DND-41 (cell line): ENCODE data around the gene ZNF735.

ENCODE experiments used
- ATAC-seq: fragments of 200-7000 bp; cut with Tn5 transposase; 3 replicates; pipeline ENCODE4 v1.9.1; 2021; ENCODE audit warnings: low read depth; ENCODE audit not compliant: insufficient read depth
- DNase-seq: peaks from one replicate; pipeline ENCODE4 v3.0.0-alpha.2; 2020
- H2AFZ ChIP-seq: 2 replicates; pipeline ENCODE4 v1.6.0; 2012; ENCODE audit warnings: low read depth, low read length
- H3K27ac ChIP-seq: 2 replicates; pipeline ENCODE4 v1.5.1; 2012; ENCODE audit warnings: low read length, inconsistent platforms
- H3K27me3 ChIP-seq: fragments of 200-600 bp; sonication (generic); 2 replicates; pipeline ENCODE4 v1.6.0; 2012; ENCODE audit warnings: low read length, mild to moderate bottlenecking, inconsistent platforms; ENCODE audit not compliant: insufficient read depth, poor library complexity
- H3K36me3 ChIP-seq: 2 replicates; pipeline ENCODE4 v1.5.1; 2012; ENCODE audit warnings: low read length, inconsistent platforms; ENCODE audit not compliant: insufficient read depth
- H3K4me1 ChIP-seq: 2 replicates; pipeline ENCODE4 v1.5.1; 2012; ENCODE audit warnings: mild to moderate bottlenecking, low read length; ENCODE audit not compliant: insufficient read depth
- H3K4me2 ChIP-seq: 2 replicates; pipeline ENCODE4 v1.6.0; 2012; ENCODE audit warnings: mild to moderate bottlenecking, moderate library complexity, low read length, inconsistent platforms; ENCODE audit not compliant: insufficient read depth
- H3K4me3 ChIP-seq, 2 experiments: fragments of 200-600 bp in 1 of 2; shearing (Covaris generic) in 1 of 2; 2 replicates each; pipeline ENCODE4 v1.5.1; 2012 to 2016; ENCODE audit warnings: inconsistent platforms in 2 of 2, low read length in 2 of 2, mild to moderate bottlenecking in 2 of 2, low read depth in 1 of 2, moderate library complexity in 1 of 2
- H3K79me2 ChIP-seq: 2 replicates; pipeline ENCODE4 v1.6.0; 2012; ENCODE audit warnings: low read length, inconsistent platforms; ENCODE audit not compliant: insufficient read depth
- H3K9ac ChIP-seq: 2 replicates; pipeline ENCODE4 v1.6.0; 2012; ENCODE audit warnings: low read depth, mild to moderate bottlenecking, inconsistent platforms, low read length, moderate library complexity
- H3K9me3 ChIP-seq: 2 replicates; pipeline ENCODE4 v1.5.1; 2012; ENCODE audit warnings: low read length, moderate library complexity, mild to moderate bottlenecking, inconsistent platforms; ENCODE audit not compliant: insufficient read depth, severe bottlenecking
- H4K20me1 ChIP-seq: 2 replicates; pipeline ENCODE4 v1.6.0; 2012; ENCODE audit warnings: low read length; ENCODE audit not compliant: insufficient read depth
- CTCF ChIP-seq: IDR thresholded peaks from 2 replicates; pipeline ENCODE4 v1.5.1; 2012; ENCODE audit warnings: borderline replicate concordance, low read length, moderate library complexity, mild to moderate bottlenecking; ENCODE audit not compliant: poor library complexity, severe bottlenecking; ENCODE audit errors: extremely low read depth
- EZH2 ChIP-seq: IDR thresholded peaks from 3 replicates; pipeline ENCODE4 v1.6.1; 2012; ENCODE audit warnings: borderline replicate concordance, low read depth, mild to moderate bottlenecking, moderate library complexity, low read length, inconsistent platforms; ENCODE audit not compliant: severe bottlenecking

The ZNF735 gene

GRCh38 chr7:64183126-64183742 is 23.8 kb upstream of the ZNF735 start:
- Histone ChIP-seq H2AFZ (no peak overlapping the region), H3K4me3 (no peak overlapping the region), H3K27ac (no peak overlapping the region), H4K20me1 (no peaks in the 10 kb centered on the region), H3K27me3 (no peaks in the 10 kb centered on the region), H3K79me2 (no peaks in the 10 kb centered on the region), H3K9me3 (peaks cover 23% of the 10 kb centered on the region), H3K9ac (no peak overlapping the region), H3K4me2 (no peak overlapping the region), H3K4me1 (no peaks in the 10 kb centered on the region), H3K36me3 (no peaks in the 10 kb centered on the region)
- no peak for DNase-seq
- TF ChIP-seq EZH2, result no peak
- peak; percentile 57 for TF ChIP-seq CTCF
- ATAC-seq, result no peak

- Histone ChIP-seq H3K79me2 (no peaks in the 10 kb centered on the region), H2AFZ (no peak overlapping the region), H3K9ac (no peak overlapping the region), H3K4me3 (no peak overlapping the region), H3K4me1 (no peaks in the 10 kb centered on the region), H3K36me3 (no peaks in the 10 kb centered on the region), H3K27me3 (no peaks in the 10 kb centered on the region), H4K20me1 (no peaks in the 10 kb centered on the region), H3K4me2 (no peak overlapping the region), H3K9me3 (peaks cover 23% of the 10 kb centered on the region), H3K27ac (no peak overlapping the region)
- ATAC-seq (no peak), DNase-seq (no peak)
- TF ChIP-seq CTCF (no peak), EZH2 (no peak)
Observed at GRCh38 chr7:64183827-64184372, 23.1 kb upstream of the ZNF735 start.

- no peaks in the 10 kb centered on the region for H3K4me1 ChIP-seq
- H3K4me3 ChIP-seq, result no peak overlapping the region
- peaks cover 23% of the 10 kb centered on the region for H3K9me3 ChIP-seq
- no peaks in the 10 kb centered on the region for H4K20me1 ChIP-seq
- H3K4me2 ChIP-seq, result no peak overlapping the region
- DNase-seq (no peak), ATAC-seq (no peak)
- H3K9ac ChIP-seq, result no peak overlapping the region
- no peak overlapping the region for H2AFZ ChIP-seq
- TF ChIP-seq EZH2 (no peak), CTCF (no peak)
- no peaks in the 10 kb centered on the region for H3K79me2 ChIP-seq
- no peaks in the 10 kb centered on the region for H3K27me3 ChIP-seq
- no peak overlapping the region for H3K27ac ChIP-seq
- H3K36me3 ChIP-seq, result no peaks in the 10 kb centered on the region
Observed at GRCh38 chr7:64184376-64184775, 22.6 kb upstream of the ZNF735 start.

GRCh38 chr7:64187408-64187807 is 19.6 kb upstream of the ZNF735 start:
- ATAC-seq, result no peak
- no peak overlapping the region for H3K27ac ChIP-seq
- no peak overlapping the region for H3K4me2 ChIP-seq
- no peak overlapping the region for H3K9ac ChIP-seq
- TF ChIP-seq EZH2 (no peak), CTCF (no peak)
- H2AFZ ChIP-seq, result no peak overlapping the region
- H3K4me3 ChIP-seq, result no peak overlapping the region
- DNase-seq, result no peak
- no peaks in the 10 kb centered on the region for H4K20me1 ChIP-seq
- H3K9me3 ChIP-seq, result peaks cover 18% of the 10 kb centered on the region
- no peaks in the 10 kb centered on the region for H3K27me3 ChIP-seq
- H3K79me2 ChIP-seq, result no peaks in the 10 kb centered on the region
- H3K36me3 ChIP-seq, result no peaks in the 10 kb centered on the region
- H3K4me1 ChIP-seq, result no peaks in the 10 kb centered on the region
